SU-DHL-6 (cell line): ENCODE data around the gene ZNF593OS.

Source experiments
- H2AFZ ChIP-seq: fragments of 200-600 bp; sonication (generic); 2 replicates; pipeline ENCODE4 v1.6.1; 2014; ENCODE audit warnings: low read depth, mild to moderate bottlenecking, moderate library complexity, mixed read lengths, antibody characterized with exemption, low read length; ENCODE audit not compliant: severe bottlenecking
- H3F3A ChIP-seq: fragments of 200-600 bp; shearing (Covaris generic); 2 replicates; pipeline ENCODE4 v1.6.0; 2016; ENCODE audit warnings: antibody characterized with exemption, mild to moderate bottlenecking; ENCODE audit not compliant: insufficient read depth
- H3K27ac ChIP-seq: fragments of 200-600 bp; sonication (generic); 2 replicates; pipeline ENCODE4 v1.5.1; 2016; ENCODE audit warnings: low read depth, mild to moderate bottlenecking, low read length, moderate library complexity, mixed read lengths
- H3K27me3 ChIP-seq: fragments of 200-600 bp; sonication (generic), shearing (Covaris generic); 2 replicates; pipeline ENCODE4 v1.6.0; 2014; ENCODE audit warnings: mild to moderate bottlenecking, low read length
- H3K36me3 ChIP-seq: fragments of 200-600 bp; sonication (generic); 2 replicates; pipeline ENCODE4 v1.6.1; 2014; ENCODE audit warnings: mild to moderate bottlenecking, low read length, mixed read lengths
- H3K4me2 ChIP-seq: fragments of 300-600, 200-600 bp; shearing (Covaris generic), sonication (generic); 2 replicates; pipeline ENCODE4 v1.6.0; 2014; ENCODE audit warnings: low read length, low read depth, mild to moderate bottlenecking; ENCODE audit not compliant: poor library complexity, severe bottlenecking
- H3K4me3 ChIP-seq: fragments of 200-600 bp; sonication (generic); 2 replicates; pipeline ENCODE4 v1.5.1; 2014; ENCODE audit warnings: antibody characterized with exemption, low read length, mild to moderate bottlenecking, mixed read lengths; ENCODE audit not compliant: insufficient read depth, poor library complexity, severe bottlenecking
- H3K79me2 ChIP-seq: fragments of 200-600 bp; sonication (generic); 2 replicates; pipeline ENCODE4 v1.6.1; 2014; ENCODE audit warnings: mild to moderate bottlenecking, low read length, moderate library complexity; ENCODE audit not compliant: insufficient read depth
- H3K9ac ChIP-seq: fragments of 200-600 bp; sonication (generic); 2 replicates; pipeline ENCODE4 v1.7.0; 2014; ENCODE audit warnings: mild to moderate bottlenecking, low read length
- H3K9me2 ChIP-seq: fragments of 200-600 bp; sonication (generic); replicated peaks from 2 replicates; pipeline ENCODE4 v1.6.1; 2014; ENCODE audit warnings: low read length; ENCODE audit not compliant: insufficient read depth
- H3K9me3 ChIP-seq: fragments of 200-600 bp; sonication (generic); 2 replicates; pipeline ENCODE4 v1.6.1; 2014; ENCODE audit warnings: low read length, mixed read lengths; ENCODE audit not compliant: insufficient read depth
- H4K20me1 ChIP-seq: fragments of 200-600 bp; sonication (generic); 2 replicates; pipeline ENCODE4 v1.6.1; 2014; ENCODE audit warnings: low read depth, mild to moderate bottlenecking, antibody characterized with exemption, low read length, moderate library complexity, mixed read lengths
- CTCF ChIP-seq: fragments of 200-600 bp; sonication (generic); IDR thresholded peaks from one replicate; pipeline ENCODE4 v1.5.1; 2017; ENCODE audit warnings: antibody characterized with exemption, mild to moderate bottlenecking, low read length, moderate library complexity; ENCODE audit not compliant: insufficient read depth, poor library complexity, severe bottlenecking
- EZH2phosphoT487 ChIP-seq: fragments of 200-600 bp; sonication (generic), shearing (Covaris generic); conservative IDR thresholded peaks from 2 replicates; pipeline ENCODE4 v1.6.1; 2018; ENCODE audit warnings: mild to moderate bottlenecking, antibody characterized with exemption, low read length, moderate library complexity, mixed read lengths

The ZNF593OS gene

GRCh38 chr1:26134466-26134865, 37.2 kb downstream of the ZNF593OS start:
- no peak for TF ChIP-seq CTCF
- no peak for TF ChIP-seq EZH2phosphoT487
- Histone ChIP-seq H3K4me2 (no peak overlapping the region), H3K27ac (no peak overlapping the region), H3K79me2 (no peaks in the 10 kb centered on the region), H3K4me3 (no peak overlapping the region), H3F3A (no peaks in the 10 kb centered on the region), H3K36me3 (no peaks in the 10 kb centered on the region), H3K27me3 (no peaks in the 10 kb centered on the region), H3K9me3 (no peaks in the 10 kb centered on the region), H3K9me2 (no peaks in the 10 kb centered on the region), H4K20me1 (no peaks in the 10 kb centered on the region), H3K9ac (no peak overlapping the region), H2AFZ (no peak overlapping the region)

GRCh38 chr1:26132834-26133167, 38.8 kb downstream of the ZNF593OS start:
- Histone ChIP-seq H3K9ac (no peak overlapping the region), H3K4me2 (no peak overlapping the region), H3K27me3 (no peaks in the 10 kb centered on the region), H3K9me2 (no peaks in the 10 kb centered on the region), H2AFZ (no peak overlapping the region), H3K79me2 (no peaks in the 10 kb centered on the region), H3K9me3 (no peaks in the 10 kb centered on the region), H3K4me3 (no peak overlapping the region), H3F3A (no peaks in the 10 kb centered on the region), H4K20me1 (no peaks in the 10 kb centered on the region), H3K27ac (no peak overlapping the region), H3K36me3 (no peaks in the 10 kb centered on the region)
- TF ChIP-seq CTCF (no peak), EZH2phosphoT487 (no peak)

GRCh38 chr1:26132128-26132833, 39.4 kb downstream of the ZNF593OS start:
- Histone ChIP-seq H3K9me3 (no peaks in the 10 kb centered on the region), H3K27me3 (no peaks in the 10 kb centered on the region), H4K20me1 (no peaks in the 10 kb centered on the region), H3K9ac (no peak overlapping the region), H3K79me2 (no peaks in the 10 kb centered on the region), H2AFZ (no peak overlapping the region), H3K27ac (no peak overlapping the region), H3K4me2 (no peak overlapping the region), H3K9me2 (no peaks in the 10 kb centered on the region), H3F3A (no peaks in the 10 kb centered on the region), H3K36me3 (no peaks in the 10 kb centered on the region), H3K4me3 (no peak overlapping the region)
- TF ChIP-seq CTCF (no peak), EZH2phosphoT487 (no peak)
